GM21576 (cell line): ENCODE data around the gene MAP3K20.
"Not testable (repeated sequence)": the region's sequence is repeated elsewhere in the genome, so short reads cannot be mapped to it uniquely, and the experiment has no call there.

Source experiments
- ATAC-seq: cut with Tn5 transposase; IDR thresholded peaks from one replicate; pipeline ENCODE4 v1.9.1; 2021; ENCODE audit warnings: mild to moderate bottlenecking, moderate library complexity; ENCODE audit not compliant: unreplicated experiment

Gene MAP3K20

GRCh38 chr2:173086518-173087213, 11.0 kb downstream of the MAP3K20 start:
- no peak for ATAC-seq

GRCh38 chr2:173087214-173087581, 11.6 kb downstream of the MAP3K20 start:
- ATAC-seq = no peak

- no peak for ATAC-seq
Observed at GRCh38 chr2:173087793-173088496, 12.3 kb downstream of the MAP3K20 start.

GRCh38 chr2:173090276-173090877, 14.7 kb downstream of the MAP3K20 start:
- no peak for ATAC-seq

- no peak for ATAC-seq
Observed at GRCh38 chr2:173090973-173091660, 15.5 kb downstream of the MAP3K20 start.

GRCh38 chr2:173091910-173092309, 16.3 kb downstream of the MAP3K20 start:
- ATAC-seq = no peak

GRCh38 chr2:173092844-173093402, 17.3 kb downstream of the MAP3K20 start:
- no peak for ATAC-seq

- not testable (repeated sequence) for ATAC-seq
Observed at GRCh38 chr2:173093617-173094016, 18.0 kb downstream of the MAP3K20 start.

GRCh38 chr2:173094731-173095130, 19.1 kb downstream of the MAP3K20 start:
- no peak for ATAC-seq

GRCh38 chr2:173095356-173095755, 19.7 kb downstream of the MAP3K20 start:
- ATAC-seq = no peak

GRCh38 chr2:173099271-173099670, 23.6 kb downstream of the MAP3K20 start:
- no peak for ATAC-seq

- no peak for ATAC-seq
Observed at GRCh38 chr2:173099804-173100203, 24.2 kb downstream of the MAP3K20 start.

GRCh38 chr2:173101687-173102086, 26.0 kb downstream of the MAP3K20 start:
- ATAC-seq = no peak

- ATAC-seq = no peak
Observed at GRCh38 chr2:173104156-173104555, 28.5 kb downstream of the MAP3K20 start.

GRCh38 chr2:173106959-173107628, 31.4 kb downstream of the MAP3K20 start:
- no peak for ATAC-seq

- no peak for ATAC-seq
Observed at GRCh38 chr2:173107629-173108022, 32.0 kb downstream of the MAP3K20 start.

- no peak for ATAC-seq
Observed at GRCh38 chr2:173109253-173110188, 33.9 kb downstream of the MAP3K20 start.

- no peak for ATAC-seq
Observed at GRCh38 chr2:173117678-173118077, 42.0 kb downstream of the MAP3K20 start.

- no peak for ATAC-seq
Observed at GRCh38 chr2:173118395-173118794, 42.7 kb downstream of the MAP3K20 start.
